OCI-LY7 (cell line): Measurements from ENCODE around the gene OPCML.

Experiments used
- CTCF ChIP-seq: fragments of 200-600 bp; sonication (generic); conservative IDR thresholded peaks from 2 replicates; pipeline ENCODE4 v1.5.1; 2014; ENCODE audit warnings: mild to moderate bottlenecking, antibody characterized with exemption, low read length, moderate library complexity, mixed read lengths
- EZH2phosphoT487 ChIP-seq: fragments of 200-600 bp; sonication (generic); IDR thresholded peaks from 2 replicates; pipeline ENCODE4 v1.6.1; 2018; ENCODE audit warnings: low read depth, borderline replicate concordance, mild to moderate bottlenecking, mixed run types, antibody characterized with exemption, low read length, moderate library complexity, mixed read lengths

- no peak for TF ChIP-seq CTCF
- TF ChIP-seq EZH2phosphoT487: no peak
Observed at GRCh38 chr11:132459736-132460135, 1072.6 kb downstream of the OPCML start.
